GM12878 (cell line): ENCODE results near the gene SULT1A1. TPM values are rescaled to one million over a fixed set of nuclear protein-coding genes. Genes with fewer than 3 reads are reported as not detected.
"Not testable (repeated sequence)": the region's sequence is repeated elsewhere in the genome, so short reads cannot be mapped to it uniquely, and the experiment has no call there.

Source experiments
- ATAC-seq: fragments of 200-7000 bp; cut with Tn5 transposase; 3 replicates; pipeline ENCODE4 v1.9.1; 2020; ENCODE audit warnings: mild to moderate bottlenecking, moderate library complexity
- BruUV-seq: library from RNA; stranded (reverse); fragments of 400-500 nt; replicated peaks from 2 replicates; lab custom pipeline; 2021; lab: Mats Ljungman, UMichigan
- CTCF ChIA-PET: fragments of 300-600 bp; sonication (Branson Sonifier 250); formaldehyde crosslinking; extraction: SDS; loops from one replicate; lab custom pipeline; 2021; ENCODE audit warnings: inconsistent platforms; lab: Yijun Ruan, JAX
- POLR2A ChIA-PET: fragments of 350-600 bp; formaldehyde crosslinking; extraction: SDS; loops from one replicate; lab custom pipeline; 2021; ENCODE audit warnings: inconsistent platforms; lab: Charles Lee
- RAD21 ChIA-PET: fragments of 300-600 bp; sonication (Branson Sonifier 250); formaldehyde crosslinking; loops from one replicate; lab custom pipeline; 2023; ENCODE audit warnings: antibody characterized with exemption; ENCODE audit not compliant: unreplicated experiment; lab: Charles Lee
- SMC1A ChIA-PET: fragments of 300-600 bp; sonication (Branson Sonifier 250); formaldehyde crosslinking; loops from one replicate; lab custom pipeline; 2023; ENCODE audit not compliant: unreplicated experiment, uncharacterized antibody; lab: Charles Lee
- DNase-seq: peaks from one replicate; pipeline ENCODE4 v3.0.0-alpha.2; 2011; ENCODE audit warnings: low read depth, low spot score
- FAIRE-seq: peaks from 3 replicates; lab custom pipeline; 2011; peaks lifted over from hg19 to GRCh38; lab: Jason Lieb, UNC
- H2AFZ ChIP-seq: 2 replicates; pipeline ENCODE4 v1.6.0; 2011; ENCODE audit warnings: low read depth, low read length, control low read depth; ENCODE audit not compliant: control insufficient read depth
- H3K27ac ChIP-seq: 2 replicates; pipeline ENCODE4 v1.5.1; 2011; ENCODE audit warnings: control low read depth; ENCODE audit not compliant: control insufficient read depth, insufficient read depth
- H3K27me3 ChIP-seq, 2 experiments: replicated peaks in 1 of 2; 2 replicates each; pipeline versions ENCODE4 v1.6.0 to v1.6.1; 2011; ENCODE audit warnings: low read length in 1 of 2; ENCODE audit not compliant: control insufficient read depth in 2 of 2, insufficient read depth in 2 of 2
- H3K36me3 ChIP-seq, 2 experiments: 2 replicates each; pipeline ENCODE4 v1.5.1; 2011; ENCODE audit warnings: low read length in 1 of 2; ENCODE audit not compliant: control insufficient read depth in 2 of 2, insufficient read depth in 2 of 2
- H3K4me1 ChIP-seq: 2 replicates; pipeline ENCODE4 v1.6.1; 2011; ENCODE audit warnings: mild to moderate bottlenecking, low read length, moderate library complexity, mixed read lengths; ENCODE audit not compliant: control insufficient read depth, insufficient read depth
- H3K4me2 ChIP-seq: 2 replicates; pipeline ENCODE4 v1.6.0; 2011; ENCODE audit warnings: control low read depth; ENCODE audit not compliant: control insufficient read depth, insufficient read depth
- H3K4me3 ChIP-seq: fragments of 200-600 bp; sonication (generic); 2 replicates; pipeline ENCODE4 v1.5.1; 2016
- H3K79me2 ChIP-seq: 2 replicates; pipeline ENCODE4 v1.6.0; 2011; ENCODE audit warnings: low read length; ENCODE audit not compliant: control insufficient read depth, insufficient read depth
- H3K9ac ChIP-seq: 2 replicates; pipeline ENCODE4 v1.8.0; 2011; ENCODE audit warnings: low read length, control low read depth, mixed read lengths; ENCODE audit not compliant: control insufficient read depth, insufficient read depth
- H3K9me3 ChIP-seq: replicated peaks from 3 replicates; pipeline ENCODE4 v1.5.1; 2011; ENCODE audit warnings: mild to moderate bottlenecking, low read length; ENCODE audit not compliant: control insufficient read depth, insufficient read depth
- H4K20me1 ChIP-seq: 2 replicates; pipeline ENCODE4 v1.6.0; 2011; ENCODE audit not compliant: control insufficient read depth, insufficient read depth
- WGBS: methylation state at CpG from one replicate; pipeline ENCODE4 v1.1.6; 2016; ENCODE audit warnings: low lambda C conversion rate; ENCODE audit not compliant: insufficient replicate concordance, insufficient coverage; ENCODE audit errors: missing lambda C conversion rate; 5-methylcytosine and 5-hydroxymethylcytosine counted together
- in situ Hi-C: fragments of 300-500 bp; cut with MboI; formaldehyde crosslinking; loops from 9 replicates; pipeline ENCODE4 v1.14.3; 2018; ENCODE audit warnings: mixed read lengths
- intact Hi-C: fragments of 100-400 bp; cut with micrococcal nuclease; formaldehyde crosslinking; loops from one replicate; pipeline ENCODE4 v1.14.2; 2022; ENCODE audit not compliant: unreplicated experiment
- polyA plus RNA-seq, 11 experiments: library from polyadenylated mRNA; depleted of rRNA in 4 of 11; unstranded in 6 of 11; stranded (reverse) in 5 of 11; fragments of >200 nt; fragmentation: Nextera tagmentation in 4 of 11; fragmentation: Illumina TruSeq in 1 of 11; extraction: Ambion mirVana in 4 of 11; extraction: Trizol in 1 of 11; gene quantifications; 1 replicate in 1 of 11; 2 replicates in 10 of 11; pipeline versions ENCODE4 v1.2.1 to v1.2.3, GENCODE V29; 2011 to 2016; ENCODE audit warnings: inconsistent platforms in 2 of 11, missing spikeins in 2 of 11, low read depth in 1 of 11
- total RNA-seq, 4 experiments: library from RNA; depleted of rRNA in 3 of 4; stranded (reverse); fragments of >200 nt in 3 of 4; fragmentation: Illumina TruSeq in 1 of 4; extraction: Trizol in 1 of 4; gene quantifications; 2 replicates each; pipeline versions ENCODE4 v1.2.1 to v1.2.3, GENCODE V29; 2013 to 2021

The SULT1A1 gene
- total and polyA plus RNA-seq, 10 of the 15 experiments (the other 5 are each of a cell fraction or from before 2014, with no cell fraction given): 0.03 to 1.5 (median 0.76) TPM; not detected in 1

DNA sequence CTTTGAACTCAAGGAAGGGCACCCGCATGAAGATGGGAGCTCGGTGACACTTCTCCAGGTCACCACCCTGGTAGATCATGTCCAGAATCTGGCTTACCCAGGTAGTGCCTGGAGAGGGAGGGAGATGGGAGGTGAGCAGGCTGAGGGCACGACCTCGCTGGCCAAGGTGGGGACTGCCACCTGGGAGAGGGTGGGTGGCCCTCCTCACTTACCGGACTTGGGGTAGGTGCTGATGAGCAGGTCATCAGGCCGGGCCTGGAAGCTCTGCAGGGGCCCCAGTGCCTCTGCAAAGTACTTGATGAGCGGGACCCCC lies 1.4 kb downstream of the SULT1A1 start:
- CTCF ChIA-PET: not testable (repeated sequence)

GRCh38 chr16:28607681-28608495 lies 2.0 kb downstream of the SULT1A1 start:
- BruUV-seq, H3K4me1 ChIP-seq, H3K27me3 ChIP-seq, ATAC-seq, H3K79me2 ChIP-seq, H3K4me2 ChIP-seq, H3K9ac ChIP-seq, H2AFZ ChIP-seq, H4K20me1 ChIP-seq, RAD21 ChIA-PET, H3K27ac ChIP-seq, FAIRE-seq, in situ Hi-C loops, DNase-seq, SMC1A ChIA-PET, H3K36me3 ChIP-seq, intact Hi-C loops, CTCF ChIA-PET, POLR2A ChIA-PET, H3K4me3 ChIP-seq, H3K9me3 ChIP-seq: not testable (repeated sequence)
- 56% methylated on average over 10 of the region's 10 CpGs for WGBS

More for the DNA sequence above, 1.4 kb downstream of the SULT1A1 start:
- ATAC-seq, H2AFZ ChIP-seq, DNase-seq, POLR2A ChIA-PET, intact Hi-C loops, H3K4me2 ChIP-seq, H3K27ac ChIP-seq, RAD21 ChIA-PET, in situ Hi-C loops, H3K9ac ChIP-seq, SMC1A ChIA-PET, FAIRE-seq, H3K9me3 ChIP-seq, H3K36me3 ChIP-seq, H3K4me1 ChIP-seq, H3K79me2 ChIP-seq, H4K20me1 ChIP-seq, H3K27me3 ChIP-seq, BruUV-seq, H3K4me3 ChIP-seq: not testable (repeated sequence)
- WGBS: 87% methylated on average over 5 of the region's 7 CpGs
